Sigmoid colon (tissue), 4 donors: ENCODE results near the gene IGF2BP2.

Experiments used
- CTCF ChIP-seq, 4 experiments: fragments of 450-650 bp in 3 of 4; fragments of 200-600 bp in 1 of 4; IDR thresholded peaks; one replicate each; pipeline ENCODE4 v1.5.1; 2016 to 2019; ENCODE audit warnings: antibody characterized with exemption in 4 of 4, mild to moderate bottlenecking in 3 of 4, moderate library complexity in 2 of 4
- EP300 ChIP-seq, 4 donors: sonication (generic); formaldehyde crosslinking; IDR thresholded peaks; one replicate each; pipeline ENCODE4 v1.6.1; 2017; ENCODE audit warnings: antibody characterized with exemption in 4 of 4
- POLR2A ChIP-seq, 2 donors: fragments of 450-650 bp; IDR thresholded peaks; one replicate each; pipeline ENCODE4 v1.6.1; 2016; ENCODE audit warnings: antibody characterized with exemption in 2 of 2, mild to moderate bottlenecking in 2 of 2, moderate library complexity in 2 of 2
- POLR2AphosphoS5 ChIP-seq, 4 donors: sonication (generic); formaldehyde crosslinking; IDR thresholded peaks; one replicate each; pipeline ENCODE4 v1.6.1; 2017; ENCODE audit warnings: antibody characterized with exemption in 4 of 4

DNA sequence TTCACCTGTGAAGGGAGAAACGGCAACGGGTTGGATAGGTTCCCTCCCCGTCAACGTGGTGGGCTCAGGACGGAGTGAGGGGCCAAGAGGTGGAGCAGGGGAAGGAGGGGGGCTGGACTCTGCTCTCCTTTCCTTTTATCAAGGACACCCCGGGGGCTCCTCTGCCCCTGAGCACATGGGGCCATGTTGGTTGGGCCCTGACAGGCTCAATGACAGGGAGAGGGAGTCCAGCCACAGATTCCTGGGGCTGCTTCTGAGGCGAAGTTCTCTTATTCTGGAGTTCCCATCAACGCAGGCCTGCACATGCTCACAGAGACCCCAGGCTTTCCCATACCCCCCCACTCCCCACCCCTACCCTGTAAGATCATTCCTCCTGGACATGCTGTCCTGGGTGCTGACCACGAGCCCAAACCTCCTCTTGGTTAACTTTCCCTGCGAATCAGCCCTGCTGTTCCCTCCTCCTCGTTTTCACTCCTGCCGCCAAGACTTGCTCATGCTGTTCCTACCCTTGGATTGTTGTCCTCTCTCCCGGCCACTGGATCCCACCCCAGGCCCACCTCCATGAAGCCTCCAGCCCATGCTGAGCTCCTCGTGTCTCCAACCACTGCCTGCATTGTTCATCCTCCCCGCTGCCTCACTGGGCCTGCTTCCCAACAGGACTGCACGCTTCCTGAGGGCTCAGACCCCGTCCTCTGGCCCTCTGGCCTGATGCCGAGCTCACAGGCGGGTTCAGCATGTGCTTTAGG is 177.5 kb downstream of the IGF2BP2 start:
- no peak for TF ChIP-seq CTCF (IDR thresholded peaks at IDR 0.05)
- TF ChIP-seq POLR2AphosphoS5 (IDR thresholded peaks at IDR 0.05), result no peak
- no peak for TF ChIP-seq POLR2A (IDR thresholded peaks at IDR 0.05)
- no peak for TF ChIP-seq EP300 (IDR thresholded peaks at IDR 0.05)
